Uterus (tissue), 4 donors: ENCODE measurements around the gene DNAJB8. TPM values are rescaled to one million over a fixed set of nuclear protein-coding genes. Genes with fewer than 3 reads are reported as not detected.

ENCODE experiments used
- DNase-seq, 2 donors: peaks; one replicate each; pipeline ENCODE4 v3.0.0-alpha.2; 2019 to 2020
- H3K27ac ChIP-seq, 2 donors: fragments of 200-600 bp; sonication (generic); 1 replicate in 1 of 2; 2 replicates in 1 of 2; pipeline ENCODE4 v1.5.1; 2016 to 2018
- H3K27me3 ChIP-seq, 2 donors: fragments of 200-600 bp; sonication (generic); one replicate each; pipeline ENCODE4 v1.5.1; 2018 to 2019; ENCODE audit warnings: control low read depth in 1 of 2
- H3K36me3 ChIP-seq, 2 donors: fragments of 200-600 bp; sonication (generic); one replicate each; pipeline ENCODE4 v1.5.1; 2019; ENCODE audit warnings: control low read depth in 1 of 2
- H3K4me1 ChIP-seq, 2 donors: fragments of 200-600 bp; sonication (generic); one replicate each; pipeline ENCODE4 v1.5.1; 2018 to 2019; ENCODE audit warnings: control low read depth in 1 of 2
- H3K4me3 ChIP-seq, 2 donors: fragments of 200-600 bp; sonication (generic); 1 replicate in 1 of 2; 2 replicates in 1 of 2; pipeline ENCODE4 v1.5.1; 2018 to 2019; ENCODE audit warnings: mild to moderate bottlenecking in 1 of 2
- H3K9me3 ChIP-seq, 2 donors: fragments of 200-600 bp; sonication (generic); one replicate each; pipeline ENCODE4 v1.5.1; 2019; ENCODE audit warnings: control low read depth in 1 of 2
- CTCF ChIP-seq, 4 experiments: fragments of 200-600 bp in 2 of 4; fragments of 450-650 bp in 2 of 4; sonication (generic) in 2 of 4; IDR thresholded peaks; one replicate each; pipeline ENCODE4 v1.5.1; 2016 to 2019; ENCODE audit warnings: antibody characterized with exemption in 4 of 4, mild to moderate bottlenecking in 2 of 4, moderate library complexity in 1 of 4
- POLR2A ChIP-seq, 2 donors: fragments of 450-650 bp; IDR thresholded peaks; one replicate each; pipeline ENCODE4 v1.6.1; 2016; ENCODE audit warnings: antibody characterized with exemption in 2 of 2, mild to moderate bottlenecking in 1 of 2, moderate library complexity in 1 of 2
- intact Hi-C: fragments of 100-400 bp; cut with DNase I; formaldehyde crosslinking; loops from one replicate; pipeline ENCODE4 v1.15.1; 2023; ENCODE audit warnings: low total_unique reads
- total RNA-seq, 4 donors: library from RNA; depleted of rRNA in 3 of 4; stranded (reverse); fragments of >200 nt in 3 of 4; gene quantifications; one replicate each; pipeline versions ENCODE4 v1.1.0 to v1.2.4, GENCODE V29; 2014 to 2023
- donor health status: DM: yes; HTN: yes; CAD: no.

The DNAJB8 gene
- total RNA-seq, 4 donors from 2014 or later, result not detected

DNA sequence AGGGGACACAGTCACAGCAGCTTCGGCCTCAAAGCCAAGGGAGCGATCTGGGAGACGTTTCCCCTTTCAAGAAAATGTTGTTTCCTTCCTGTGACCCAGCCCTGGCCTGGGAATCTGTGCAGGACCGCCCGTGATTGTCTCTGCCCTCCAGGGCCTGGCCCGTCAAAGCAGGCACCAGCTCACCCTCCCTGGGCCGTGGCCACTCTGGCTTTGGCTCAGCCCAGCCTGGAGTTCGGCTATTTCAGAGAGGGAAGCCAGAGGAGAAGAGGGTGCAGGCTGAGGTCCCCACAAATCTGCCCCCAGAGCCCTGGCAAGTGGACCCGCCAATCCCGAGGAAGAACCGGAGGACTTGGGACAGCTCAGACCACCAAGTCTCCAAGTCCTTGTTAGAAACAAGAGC lies 13.6 kb upstream of the DNAJB8 start:
- H3K9me3 ChIP-seq, result no peaks in the 10 kb centered on the region
- intact Hi-C loops, result no loop called here
- H3K36me3 ChIP-seq, result no peaks in the 10 kb centered on the region
- peak overlapping the region; percentile 99 to 100 for H3K27ac ChIP-seq
- DNase-seq, result peak in 1 of 2 donors; percentile 36
- no peak for TF ChIP-seq POLR2A (IDR thresholded peaks at IDR 0.05)
- TF ChIP-seq CTCF (IDR thresholded peaks at IDR 0.05), result no peak
- no peaks in the 10 kb centered on the region for H3K27me3 ChIP-seq
- peaks cover 0 to 22% of the 10 kb centered on the region in 2 donors for H3K4me1 ChIP-seq
- H3K4me3 ChIP-seq, result no peak overlapping the region

- no peaks in the 10 kb centered on the region for H3K27me3 ChIP-seq
- no peak overlapping the region for H3K4me3 ChIP-seq
- H3K27ac ChIP-seq, result peak overlapping the region; percentile 99 to 100
- DNase-seq, result no peak
- TF ChIP-seq CTCF (IDR thresholded peaks at IDR 0.05) (no peak), POLR2A (IDR thresholded peaks at IDR 0.05) (no peak)
- peaks cover 0 to 19% of the 10 kb centered on the region in 2 donors for H3K4me1 ChIP-seq
- no peaks in the 10 kb centered on the region for H3K36me3 ChIP-seq
- intact Hi-C loops, result no loop called here
- H3K9me3 ChIP-seq, result no peaks in the 10 kb centered on the region
These were observed 12.9 kb upstream of the DNAJB8 start for GRCh38 chr3:128479558-128480086.

- TF ChIP-seq POLR2A (IDR thresholded peaks at IDR 0.05) (no peak), CTCF (IDR thresholded peaks at IDR 0.05) (no peak)
- no peak overlapping the region for H3K27ac ChIP-seq
These were observed 12.2 kb upstream of the DNAJB8 start for GRCh38 chr3:128478576-128479506.

GRCh38 chr3:128476659-128477058 lies 10.0 kb upstream of the DNAJB8 start:
- DNase-seq, result no peak
- Histone ChIP-seq H3K27me3 (no peaks in the 10 kb centered on the region), H3K36me3 (no peaks in the 10 kb centered on the region), H3K4me3 (no peak overlapping the region), H3K4me1 (peaks cover 0 to 6% of the 10 kb centered on the region in 2 donors), H3K27ac (no peak overlapping the region), H3K9me3 (no peaks in the 10 kb centered on the region)
- intact Hi-C loops, result no loop called here
- TF ChIP-seq POLR2A (IDR thresholded peaks at IDR 0.05) (no peak), CTCF (IDR thresholded peaks at IDR 0.05) (no peak)

More at GRCh38 chr3:128478576-128479506, 12.2 kb upstream of the DNAJB8 start:
- intact Hi-C loops, result no loop called here
- Histone ChIP-seq H3K4me3 (no peak overlapping the region), H3K4me1 (peaks cover 0 to 19% of the 10 kb centered on the region in 2 donors), H3K27me3 (no peaks in the 10 kb centered on the region), H3K9me3 (no peaks in the 10 kb centered on the region), H3K36me3 (no peaks in the 10 kb centered on the region)
- no peak for DNase-seq

GRCh38 chr3:128475355-128475754 lies 8.7 kb upstream of the DNAJB8 start:
- H3K4me1 ChIP-seq, result no peaks in the 10 kb centered on the region
- no peaks in the 10 kb centered on the region for H3K9me3 ChIP-seq
- no peak for TF ChIP-seq CTCF (IDR thresholded peaks at IDR 0.05)
- intact Hi-C loops, result no loop called here
- no peak for DNase-seq
- H3K4me3 ChIP-seq, result no peak overlapping the region
- no peaks in the 10 kb centered on the region for H3K27me3 ChIP-seq
- no peak overlapping the region for H3K27ac ChIP-seq
- H3K36me3 ChIP-seq, result no peaks in the 10 kb centered on the region
